Neural cell (in vitro differentiated cells): ENCODE data around the gene SYT5. TPM values are rescaled to one million over a fixed set of nuclear protein-coding genes. Genes with fewer than 3 reads are reported as not detected.

Experiments used
- H2AFZ ChIP-seq: fragments of 200-600, 300-800 bp; sonication (generic), shearing (Covaris generic); 2 replicates; pipeline ENCODE4 v1.6.0; 2014; ENCODE audit warnings: low read depth, mild to moderate bottlenecking, antibody characterized with exemption, low read length, moderate library complexity
- H3F3A ChIP-seq: fragments of 200-600 bp; shearing (Covaris generic); 2 replicates; pipeline ENCODE4 v1.6.1; 2016; ENCODE audit warnings: mild to moderate bottlenecking, moderate library complexity, mixed read lengths, antibody characterized with exemption, low read length; ENCODE audit not compliant: insufficient read depth, poor library complexity, severe bottlenecking
- H3K27ac ChIP-seq: fragments of 200-600, 300-800 bp; sonication (generic), shearing (Covaris generic); 2 replicates; pipeline ENCODE4 v1.5.1; 2014; ENCODE audit warnings: mild to moderate bottlenecking, low read length, moderate library complexity
- H3K27me3 ChIP-seq: fragments of 300-800, 200-600 bp; sonication (generic), shearing (Covaris generic); 2 replicates; pipeline ENCODE4 v1.6.0; 2014; ENCODE audit warnings: mild to moderate bottlenecking, low read depth, low read length, moderate library complexity; ENCODE audit not compliant: insufficient read depth
- H3K36me3 ChIP-seq: fragments of 300-800, 200-600 bp; sonication (generic), shearing (Covaris generic); 2 replicates; pipeline ENCODE4 v1.5.1; 2014; ENCODE audit warnings: mild to moderate bottlenecking, antibody characterized with exemption, low read length, moderate library complexity; ENCODE audit not compliant: insufficient read depth
- H3K4me2 ChIP-seq: fragments of 300-800, 200-600 bp; sonication (generic), shearing (Covaris generic); 2 replicates; pipeline ENCODE4 v1.6.0; 2014; ENCODE audit warnings: mild to moderate bottlenecking, low read length
- H3K4me3 ChIP-seq: fragments of 300-800, 200-600 bp; sonication (generic), shearing (Covaris generic); 2 replicates; pipeline ENCODE4 v1.5.1; 2014; ENCODE audit warnings: mild to moderate bottlenecking, low read length, moderate library complexity
- H3K79me2 ChIP-seq: fragments of 200-600 bp; shearing (Covaris generic); replicated peaks from 2 replicates; pipeline ENCODE4 v1.6.0; 2014; ENCODE audit warnings: mild to moderate bottlenecking, low read length, moderate library complexity; ENCODE audit not compliant: insufficient read depth
- H3K9ac ChIP-seq: fragments of 300-800, 200-600 bp; sonication (generic), shearing (Covaris generic); 2 replicates; pipeline ENCODE4 v1.6.1; 2016; ENCODE audit warnings: mild to moderate bottlenecking, low read length, mixed read lengths
- H3K9me2 ChIP-seq: fragments of 200-600 bp; shearing (Covaris generic); 2 replicates; pipeline ENCODE4 v1.6.1; 2016; ENCODE audit warnings: mild to moderate bottlenecking, low read length, mixed read lengths; ENCODE audit not compliant: insufficient read depth
- H3K9me3 ChIP-seq: fragments of 200-600, 300-800 bp; sonication (generic), shearing (Covaris generic); 2 replicates; pipeline ENCODE4 v1.6.1; 2016; ENCODE audit warnings: mild to moderate bottlenecking, mixed run types, low read length, moderate library complexity, mixed read lengths
- H4K20me1 ChIP-seq: fragments of 200-600 bp; shearing (Covaris generic); 2 replicates; pipeline ENCODE4 v1.6.1; 2016; ENCODE audit warnings: mild to moderate bottlenecking, mixed run types; ENCODE audit not compliant: insufficient read depth
- CTCF ChIP-seq: fragments of 450-650 bp; IDR thresholded peaks from 2 replicates; pipeline ENCODE4 v1.5.1; 2014; ENCODE audit warnings: antibody characterized with exemption, mild to moderate bottlenecking, moderate library complexity; ENCODE audit not compliant: poor library complexity, severe bottlenecking
- EP300 ChIP-seq: fragments of 450-650 bp; conservative IDR thresholded peaks from 2 replicates; pipeline ENCODE4 v1.6.1; 2014; ENCODE audit warnings: antibody characterized with exemption, mild to moderate bottlenecking, moderate library complexity; ENCODE audit not compliant: poor library complexity, severe bottlenecking
- EZH2 ChIP-seq: fragments of 200-600, 300-800 bp; shearing (Covaris generic), sonication (generic); IDR thresholded peaks from 2 replicates; pipeline ENCODE4 v1.6.1; 2014; ENCODE audit warnings: antibody characterized with exemption, low read length, borderline replicate concordance, mild to moderate bottlenecking; ENCODE audit not compliant: insufficient read depth, poor library complexity, severe bottlenecking
- MXI1 ChIP-seq: fragments of 450-650 bp; conservative IDR thresholded peaks from 2 replicates; pipeline ENCODE4 v1.6.1; 2014; ENCODE audit warnings: antibody characterized with exemption, mild to moderate bottlenecking; ENCODE audit not compliant: poor library complexity, severe bottlenecking
- POLR2AphosphoS5 ChIP-seq: IDR thresholded peaks from 2 replicates; pipeline ENCODE4 v1.6.1; 2012
- RAD21 ChIP-seq: fragments of 450-650 bp; conservative IDR thresholded peaks from 2 replicates; pipeline ENCODE4 v1.6.1; 2014; ENCODE audit warnings: antibody characterized with exemption, mild to moderate bottlenecking, moderate library complexity
- REST ChIP-seq: IDR thresholded peaks from 2 replicates; pipeline ENCODE4 v1.6.1; 2012; ENCODE audit warnings: borderline replicate concordance
- SMC3 ChIP-seq: fragments of 450-650 bp; conservative IDR thresholded peaks from 2 replicates; pipeline ENCODE4 v1.6.1; 2014; ENCODE audit warnings: antibody characterized with exemption, mild to moderate bottlenecking, moderate library complexity; ENCODE audit not compliant: poor library complexity
- TAF1 ChIP-seq: IDR thresholded peaks from 2 replicates; pipeline ENCODE4 v1.6.1; 2012; ENCODE audit warnings: low read depth
- polyA plus RNA-seq: library from polyadenylated mRNA; depleted of rRNA; stranded (reverse); fragments of >200 nt; gene quantifications from 2 replicates; pipeline ENCODE4 v1.2.3, GENCODE V29; 2014

Gene SYT5
- polyA plus RNA-seq, 1 donor from 2014 or later, result 237 TPM

DNA sequence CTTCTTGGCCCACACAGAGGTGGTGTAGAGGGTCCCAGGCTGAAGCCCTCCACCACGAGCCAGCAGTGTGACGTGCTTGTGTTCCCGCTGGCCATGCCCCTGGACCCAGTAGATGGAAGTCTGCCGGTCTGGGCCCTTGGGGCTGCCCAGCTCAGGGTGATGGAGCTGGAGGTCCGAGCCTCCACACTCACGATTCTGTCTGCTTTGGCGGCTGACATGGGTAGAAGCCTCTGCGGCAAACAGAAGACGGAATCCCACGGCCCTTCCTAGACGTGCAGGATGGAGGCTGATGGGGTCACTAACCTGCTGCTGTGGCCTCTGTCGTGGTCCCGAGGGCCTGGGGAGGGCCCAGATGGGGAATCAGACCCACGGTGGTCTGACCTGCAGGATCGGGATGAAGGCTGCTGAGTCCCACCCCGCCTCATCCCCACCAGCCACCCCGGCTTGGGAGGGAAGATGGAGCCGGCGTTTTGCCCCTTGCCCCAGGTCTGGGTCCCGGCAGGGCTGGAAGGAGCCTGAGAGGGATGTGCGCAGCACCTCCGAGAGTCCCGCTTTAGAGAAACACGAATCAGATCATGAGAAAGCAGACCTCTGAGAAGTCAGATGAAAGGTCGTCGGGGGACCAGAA is 44.1 kb upstream of the SYT5 start:
- Histone ChIP-seq H3K27ac (no peak overlapping the region), H3K9me2 (no peaks in the 10 kb centered on the region), H2AFZ (no peak overlapping the region), H3F3A (no peaks in the 10 kb centered on the region), H3K9me3 (no peaks in the 10 kb centered on the region), H3K36me3 (no peaks in the 10 kb centered on the region), H3K27me3 (no peaks in the 10 kb centered on the region), H3K9ac (no peak overlapping the region), H3K4me2 (no peak overlapping the region), H3K79me2 (no peaks in the 10 kb centered on the region), H3K4me3 (no peak overlapping the region), H4K20me1 (no peaks in the 10 kb centered on the region)
- TF ChIP-seq REST, result no peak

GRCh38 chr19:55223291-55224037 is 43.4 kb upstream of the SYT5 start:
- no peaks in the 10 kb centered on the region for H4K20me1 ChIP-seq
- H3K9me2 ChIP-seq, result no peaks in the 10 kb centered on the region
- no peak overlapping the region for H3K4me2 ChIP-seq
- H3K27ac ChIP-seq, result no peak overlapping the region
- H3K4me3 ChIP-seq, result no peak overlapping the region
- H3K9me3 ChIP-seq, result no peaks in the 10 kb centered on the region
- no peaks in the 10 kb centered on the region for H3K27me3 ChIP-seq
- H2AFZ ChIP-seq, result no peak overlapping the region
- H3K36me3 ChIP-seq, result no peaks in the 10 kb centered on the region
- H3K79me2 ChIP-seq, result no peaks in the 10 kb centered on the region
- no peaks in the 10 kb centered on the region for H3F3A ChIP-seq
- no peak overlapping the region for H3K9ac ChIP-seq
- TF ChIP-seq EP300 (no peak), POLR2AphosphoS5 (no peak), MXI1 (no peak), EZH2 (no peak), CTCF (no peak), TAF1 (no peak), SMC3 (no peak), RAD21 (no peak), REST (no peak)
